GM19467 (cell line): ENCODE measurements around the gene FCRL3.

Source experiments
- ATAC-seq: cut with Tn5 transposase; IDR thresholded peaks from one replicate; pipeline ENCODE4 v1.9.1; 2021; ENCODE audit warnings: mild to moderate bottlenecking, moderate library complexity; ENCODE audit not compliant: unreplicated experiment

Gene FCRL3

GRCh38 chr1:157682710-157683437 lies 17.7 kb downstream of the FCRL3 start:
- no peak for ATAC-seq

DNA sequence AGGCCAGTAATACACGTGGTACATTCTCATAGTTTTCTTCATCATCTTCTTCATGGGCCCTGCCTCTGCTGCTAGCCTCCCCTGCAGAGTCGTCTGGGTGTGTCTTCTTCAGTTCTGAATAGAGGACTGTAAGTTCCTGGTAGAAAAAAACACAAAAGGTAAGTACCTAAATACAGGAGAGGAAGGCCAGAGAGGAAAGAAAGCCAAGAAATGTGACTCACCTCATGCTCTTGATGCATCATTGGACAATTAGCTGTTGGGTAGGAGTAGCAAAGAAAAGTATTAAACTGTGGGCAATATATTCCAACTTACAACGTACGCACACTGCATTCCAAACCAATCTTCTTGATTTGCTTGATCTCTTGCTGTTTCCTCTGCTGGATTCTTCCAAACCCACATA lies 21.8 kb downstream of the FCRL3 start:
- no peak for ATAC-seq

- ATAC-seq = no peak
Observed at GRCh38 chr1:157673008-157673407, 27.6 kb downstream of the FCRL3 start.

GRCh38 chr1:157671895-157672294 lies 28.7 kb downstream of the FCRL3 start:
- ATAC-seq = no peak

GRCh38 chr1:157659576-157660247 lies 40.9 kb downstream of the FCRL3 start:
- no peak for ATAC-seq

GRCh38 chr1:157658571-157658970 lies 42.0 kb downstream of the FCRL3 start:
- ATAC-seq = no peak

DNA sequence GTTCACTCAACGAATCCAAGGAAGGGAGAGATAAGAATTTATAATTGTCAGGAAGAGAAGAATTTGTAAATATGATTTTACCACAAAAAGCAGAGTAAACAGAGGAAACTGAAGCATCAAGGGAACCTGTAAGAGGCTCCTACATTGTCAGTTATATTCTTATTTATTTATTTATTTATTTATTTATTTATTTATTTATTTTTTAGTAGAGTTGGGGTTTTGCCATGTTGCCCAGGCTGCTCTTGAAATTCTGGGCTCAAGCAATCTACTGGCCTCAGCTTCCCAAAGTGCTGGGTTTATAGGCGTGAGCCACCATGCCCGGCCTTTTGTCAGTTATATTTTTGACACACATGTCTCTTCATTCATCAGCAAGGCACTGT lies 47.1 kb downstream of the FCRL3 start:
- ATAC-seq = no peak

GRCh38 chr1:157652859-157653493 lies 47.6 kb downstream of the FCRL3 start:
- ATAC-seq = peak; percentile 92

- no peak for ATAC-seq
Observed at GRCh38 chr1:157648317-157648716, 52.3 kb downstream of the FCRL3 start.

- ATAC-seq = no peak
Observed at GRCh38 chr1:157646144-157646543, 54.4 kb downstream of the FCRL3 start.

- ATAC-seq = no peak
Observed at GRCh38 chr1:157641177-157641576, 59.4 kb downstream of the FCRL3 start.

GRCh38 chr1:157639800-157640199 lies 60.8 kb downstream of the FCRL3 start:
- ATAC-seq = no peak

DNA sequence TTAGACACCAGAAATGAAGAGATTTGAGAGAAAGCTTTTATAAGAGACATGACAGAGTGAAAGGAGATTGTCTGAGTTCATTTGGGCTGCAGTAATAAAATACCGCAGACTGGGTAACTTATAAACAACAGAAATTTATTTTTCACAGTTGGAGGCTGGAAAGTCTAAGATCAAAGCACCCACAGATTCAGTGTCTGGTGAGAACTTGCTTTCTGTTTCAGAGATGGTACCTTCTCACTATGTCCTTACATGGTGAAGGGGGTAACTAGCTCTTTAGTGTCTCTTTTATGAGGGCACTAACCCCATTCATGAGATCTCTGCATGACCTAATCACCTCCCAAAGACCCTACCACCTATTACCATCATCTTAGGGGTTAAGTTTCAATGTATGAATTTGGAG lies 71.8 kb downstream of the FCRL3 start:
- ATAC-seq = no peak
